Neural progenitor cell (in vitro differentiated cells): ENCODE data around the gene PGR. TPM values are rescaled to one million over a fixed set of nuclear protein-coding genes. Genes with fewer than 3 reads are reported as not detected.

Experiments used
- DNase-seq: peaks from one replicate; pipeline ENCODE4 v3.0.0-alpha.2; 2016; ENCODE audit warnings: low spot score
- H2AFZ ChIP-seq: fragments of 200-600 bp; sonication (generic); replicated peaks from 2 replicates; pipeline ENCODE4 v1.6.1; 2016; ENCODE audit warnings: antibody characterized with exemption
- H3F3A ChIP-seq: fragments of 200-600 bp; sonication (generic); 2 replicates; pipeline ENCODE4 v1.6.1; 2016; ENCODE audit warnings: antibody characterized with exemption, low read depth
- H3K27ac ChIP-seq: fragments of 200-600 bp; sonication (generic); 2 replicates; pipeline ENCODE4 v1.5.1; 2016; ENCODE audit warnings: mild to moderate bottlenecking
- H3K27me3 ChIP-seq: fragments of 200-600 bp; sonication (generic); 2 replicates; pipeline ENCODE4 v1.6.1; 2016; ENCODE audit warnings: mild to moderate bottlenecking, moderate library complexity
- H3K36me3 ChIP-seq: fragments of 200-600 bp; sonication (generic); 2 replicates; pipeline ENCODE4 v1.5.1; 2016
- H3K4me1 ChIP-seq: fragments of 200-600 bp; sonication (generic); 2 replicates; pipeline ENCODE4 v1.6.1; 2016; ENCODE audit warnings: mixed run types
- H3K4me2 ChIP-seq: fragments of 200-600 bp; sonication (generic); 2 replicates; pipeline ENCODE4 v1.6.1; 2016
- H3K4me3 ChIP-seq: fragments of 200-600 bp; sonication (generic); 2 replicates; pipeline ENCODE4 v1.5.1; 2016
- H3K79me2 ChIP-seq: fragments of 200-600 bp; sonication (generic); 2 replicates; pipeline ENCODE4 v1.6.1; 2016; ENCODE audit warnings: low read depth
- H3K9ac ChIP-seq: fragments of 200-600 bp; sonication (generic); 2 replicates; pipeline ENCODE4 v1.6.1; 2016
- H3K9me3 ChIP-seq: fragments of 200-600 bp; sonication (generic); 2 replicates; pipeline ENCODE4 v1.5.1; 2016; ENCODE audit warnings: low read depth
- H4K20me1 ChIP-seq: fragments of 200-600 bp; sonication (generic); 2 replicates; pipeline ENCODE4 v1.6.1; 2016; ENCODE audit warnings: low read depth
- H3K27ac Mint-ChIP-seq: 3 replicates; pipeline ENCODE4 v1.8.0; 2021; ENCODE audit warnings: mixed read lengths
- H3K27me3 Mint-ChIP-seq: 2 replicates; pipeline ENCODE4 v1.8.0; 2022; ENCODE audit warnings: low read depth, mild to moderate bottlenecking, inconsistent platforms, moderate library complexity, mixed read lengths; ENCODE audit not compliant: insufficient read depth
- H3K36me3 Mint-ChIP-seq: 3 replicates; pipeline ENCODE4 v1.8.0; 2021; ENCODE audit warnings: mixed read lengths
- H3K4me1 Mint-ChIP-seq: 3 replicates; pipeline ENCODE4 v1.8.0; 2021; ENCODE audit warnings: mixed read lengths
- H3K4me3 Mint-ChIP-seq: 3 replicates; pipeline ENCODE4 v1.8.0; 2021; ENCODE audit warnings: mild to moderate bottlenecking, moderate library complexity, mixed read lengths
- H3K9me3 Mint-ChIP-seq: 3 replicates; pipeline ENCODE4 v1.8.0; 2020; ENCODE audit warnings: mixed read lengths
- EZH2 ChIP-seq: fragments of 200-600 bp; sonication (generic); IDR thresholded peaks from 2 replicates; pipeline ENCODE4 v1.6.1; 2017; ENCODE audit warnings: antibody characterized with exemption, mild to moderate bottlenecking, moderate library complexity
- EZH2phosphoT487 ChIP-seq: fragments of 200-600 bp; sonication (generic); IDR thresholded peaks from 2 replicates; pipeline ENCODE4 v1.6.1; 2017; ENCODE audit warnings: antibody characterized with exemption
- total RNA-seq: library from RNA; depleted of rRNA; stranded (reverse); fragments of >200 nt; gene quantifications from 2 replicates; pipeline ENCODE4 v1.2.3, GENCODE V29; 2015; ENCODE audit warnings: low replicate concordance
- TF ChIP-seq, protein P1 (sequence below): fragments of 200-600 bp; sonication (generic); IDR thresholded peaks from 2 replicates; pipeline ENCODE4 v1.5.1; 2017; ENCODE audit warnings: antibody characterized with exemption, mild to moderate bottlenecking

Gene PGR
- total RNA-seq, 1 donor from 2014 or later: 0.07 TPM

DNA sequence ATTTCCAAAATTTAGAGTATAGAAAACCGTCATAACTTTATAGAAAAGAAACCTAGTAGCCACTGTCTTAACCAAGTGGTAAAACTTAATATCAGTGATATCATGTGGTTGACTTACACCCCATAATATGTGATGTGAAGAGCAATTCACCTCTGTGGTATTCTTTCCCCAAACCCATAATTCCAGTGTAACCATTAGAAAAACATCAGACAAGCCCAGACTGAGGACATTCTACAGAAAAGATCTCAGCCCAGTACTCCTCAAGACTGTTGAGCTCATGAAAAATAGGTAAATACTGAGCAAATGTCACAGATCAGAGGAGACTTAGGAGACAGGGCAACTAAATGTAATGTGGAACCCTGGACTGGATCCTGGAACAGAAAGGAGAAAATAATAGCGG lies 134.6 kb downstream of the PGR start:
- Mint-ChIP-seq H3K27ac (no peak overlapping the region), H3K4me3 (no peak overlapping the region), H3K27me3 (peaks cover 2% of the 10 kb centered on the region), H3K9me3 (no peaks in the 10 kb centered on the region), H3K4me1 (peaks cover 8% of the 10 kb centered on the region), H3K36me3 (no peaks in the 10 kb centered on the region)
- Histone ChIP-seq H4K20me1 (no peaks in the 10 kb centered on the region), H3K4me2 (no peak overlapping the region), H2AFZ (no peak overlapping the region), H3K79me2 (no peaks in the 10 kb centered on the region), H3K36me3 (no peaks in the 10 kb centered on the region), H3K4me3 (no peak overlapping the region), H3K9me3 (no peaks in the 10 kb centered on the region), H3K9ac (no peak overlapping the region), H3F3A (no peaks in the 10 kb centered on the region), H3K27ac (no peak overlapping the region), H3K27me3 (no peaks in the 10 kb centered on the region), H3K4me1 (no peaks in the 10 kb centered on the region)
- TF ChIP-seq, protein P1, sequence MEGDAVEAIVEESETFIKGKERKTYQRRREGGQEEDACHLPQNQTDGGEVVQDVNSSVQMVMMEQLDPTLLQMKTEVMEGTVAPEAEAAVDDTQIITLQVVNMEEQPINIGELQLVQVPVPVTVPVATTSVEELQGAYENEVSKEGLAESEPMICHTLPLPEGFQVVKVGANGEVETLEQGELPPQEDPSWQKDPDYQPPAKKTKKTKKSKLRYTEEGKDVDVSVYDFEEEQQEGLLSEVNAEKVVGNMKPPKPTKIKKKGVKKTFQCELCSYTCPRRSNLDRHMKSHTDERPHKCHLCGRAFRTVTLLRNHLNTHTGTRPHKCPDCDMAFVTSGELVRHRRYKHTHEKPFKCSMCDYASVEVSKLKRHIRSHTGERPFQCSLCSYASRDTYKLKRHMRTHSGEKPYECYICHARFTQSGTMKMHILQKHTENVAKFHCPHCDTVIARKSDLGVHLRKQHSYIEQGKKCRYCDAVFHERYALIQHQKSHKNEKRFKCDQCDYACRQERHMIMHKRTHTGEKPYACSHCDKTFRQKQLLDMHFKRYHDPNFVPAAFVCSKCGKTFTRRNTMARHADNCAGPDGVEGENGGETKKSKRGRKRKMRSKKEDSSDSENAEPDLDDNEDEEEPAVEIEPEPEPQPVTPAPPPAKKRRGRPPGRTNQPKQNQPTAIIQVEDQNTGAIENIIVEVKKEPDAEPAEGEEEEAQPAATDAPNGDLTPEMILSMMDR: no peak
- no peak for TF ChIP-seq EZH2
- DNase-seq: no peak

DNA sequence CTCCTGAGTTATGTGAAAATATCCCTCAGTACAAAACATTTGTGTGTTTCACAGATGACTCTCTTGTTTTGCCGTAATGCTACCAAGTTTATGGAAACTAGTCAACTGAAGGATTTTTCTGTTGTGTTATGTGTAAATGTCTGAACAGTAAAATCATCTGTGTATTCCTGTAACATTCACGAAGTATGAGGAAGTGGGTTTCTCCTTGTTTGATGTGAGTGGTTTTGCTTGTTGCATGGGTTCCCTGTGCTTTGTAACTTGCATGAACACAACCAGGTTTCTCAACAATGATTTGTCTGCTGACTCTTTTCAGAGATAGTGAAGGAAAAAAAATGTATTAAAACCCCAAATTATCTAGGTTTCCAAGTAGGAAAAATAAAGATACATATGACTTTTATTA lies 138.1 kb downstream of the PGR start:
- H3K36me3 Mint-ChIP-seq: no peaks in the 10 kb centered on the region
- H3K79me2 ChIP-seq: no peaks in the 10 kb centered on the region
- DNase-seq: no peak
- no peaks in the 10 kb centered on the region for H3K36me3 ChIP-seq
- H3K9me3 Mint-ChIP-seq: no peaks in the 10 kb centered on the region
- H3K9ac ChIP-seq: no peak overlapping the region
- no peaks in the 10 kb centered on the region for H3K27me3 ChIP-seq
- no peaks in the 10 kb centered on the region for H3K4me1 ChIP-seq
- H4K20me1 ChIP-seq: no peaks in the 10 kb centered on the region
- H3K27me3 Mint-ChIP-seq: peaks cover 2% of the 10 kb centered on the region
- no peaks in the 10 kb centered on the region for H3K4me1 Mint-ChIP-seq
- no peaks in the 10 kb centered on the region for H3F3A ChIP-seq
- no peak overlapping the region for H3K27ac ChIP-seq
- H3K4me2 ChIP-seq: no peak overlapping the region
- H2AFZ ChIP-seq: no peak overlapping the region
- no peak overlapping the region for H3K4me3 ChIP-seq
- no peak for TF ChIP-seq EZH2phosphoT487
- no peaks in the 10 kb centered on the region for H3K9me3 ChIP-seq
- H3K27ac Mint-ChIP-seq: no peak overlapping the region
- H3K4me3 Mint-ChIP-seq: no peak overlapping the region

DNA sequence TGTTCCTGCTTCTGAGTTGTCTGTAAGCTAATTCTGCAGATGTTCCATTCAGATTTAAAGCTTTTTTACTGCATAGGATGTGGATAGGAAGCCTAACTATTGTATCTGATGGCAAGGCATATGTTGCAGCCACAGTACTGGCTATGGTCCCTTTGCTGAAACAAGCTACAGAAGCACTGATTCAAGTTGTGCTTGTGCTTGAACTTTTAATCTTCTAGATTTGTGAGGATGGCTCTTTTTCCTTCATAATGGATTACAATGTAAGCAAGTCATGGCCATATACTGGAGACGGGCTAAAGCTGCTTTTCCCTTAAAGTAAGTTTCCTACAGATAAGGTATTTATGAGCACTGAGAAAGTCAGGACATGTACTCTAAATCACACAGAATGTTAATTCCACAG lies 138.7 kb downstream of the PGR start:
- H3K4me2 ChIP-seq: no peak overlapping the region
- no peak overlapping the region for H3K27ac ChIP-seq

DNA sequence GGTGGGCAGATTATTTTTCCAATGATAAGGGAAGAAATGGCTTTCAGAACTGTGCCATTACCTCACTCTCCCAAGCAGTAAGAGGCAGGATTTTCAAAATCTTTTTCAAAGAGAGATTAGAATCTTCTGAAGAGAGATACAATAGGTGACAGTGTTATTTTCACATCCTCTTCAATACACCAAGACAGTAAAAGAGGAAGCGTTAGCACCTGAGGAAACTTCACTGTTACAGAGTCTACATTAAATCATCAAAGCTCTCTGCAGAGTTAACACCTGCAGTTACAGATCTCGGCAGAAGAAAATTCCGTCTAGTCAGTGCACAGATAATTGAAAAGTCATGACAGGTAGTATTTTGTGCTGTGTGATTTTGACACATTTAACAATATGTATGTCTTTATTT lies 144.9 kb downstream of the PGR start:
- Histone ChIP-seq H4K20me1 (no peaks in the 10 kb centered on the region), H3K4me1 (no peaks in the 10 kb centered on the region), H3K27ac (no peak overlapping the region), H3K9ac (no peak overlapping the region), H3K27me3 (no peaks in the 10 kb centered on the region), H3F3A (no peaks in the 10 kb centered on the region), H3K9me3 (no peaks in the 10 kb centered on the region), H3K4me2 (no peak overlapping the region), H2AFZ (no peak overlapping the region), H3K36me3 (no peaks in the 10 kb centered on the region), H3K4me3 (no peak overlapping the region), H3K79me2 (no peaks in the 10 kb centered on the region)
- TF ChIP-seq, protein P1: no peak
- TF ChIP-seq EZH2phosphoT487 (no peak), EZH2 (no peak)
- no peak for DNase-seq
- Mint-ChIP-seq H3K9me3 (no peaks in the 10 kb centered on the region), H3K4me1 (no peaks in the 10 kb centered on the region), H3K36me3 (no peaks in the 10 kb centered on the region), H3K4me3 (no peak overlapping the region), H3K27me3 (no peaks in the 10 kb centered on the region), H3K27ac (no peak overlapping the region)

More for the DNA sequence above, 138.7 kb downstream of the PGR start:
- H3K4me1 ChIP-seq: no peaks in the 10 kb centered on the region
- H3F3A ChIP-seq: no peaks in the 10 kb centered on the region
- no peak overlapping the region for H3K4me3 Mint-ChIP-seq
- no peaks in the 10 kb centered on the region for H3K27me3 ChIP-seq
- H3K4me3 ChIP-seq: no peak overlapping the region
- H3K79me2 ChIP-seq: no peaks in the 10 kb centered on the region
- H3K9me3 Mint-ChIP-seq: no peaks in the 10 kb centered on the region
- no peaks in the 10 kb centered on the region for H4K20me1 ChIP-seq
- no peaks in the 10 kb centered on the region for H3K36me3 Mint-ChIP-seq
- no peaks in the 10 kb centered on the region for H3K36me3 ChIP-seq
- no peak overlapping the region for H3K9ac ChIP-seq
- H3K27me3 Mint-ChIP-seq: peaks cover 2% of the 10 kb centered on the region
- no peak overlapping the region for H3K27ac Mint-ChIP-seq
- TF ChIP-seq EZH2: no peak
- TF ChIP-seq EZH2phosphoT487: no peak
- H3K9me3 ChIP-seq: no peaks in the 10 kb centered on the region
- DNase-seq: no peak
- no peaks in the 10 kb centered on the region for H3K4me1 Mint-ChIP-seq
- no peak overlapping the region for H2AFZ ChIP-seq
